GM12873 (cell line): ENCODE data around the gene ZYG11B.

Experiments used
- CTCF ChIP-seq: IDR thresholded peaks from 2 replicates; pipeline ENCODE4 v1.5.1; 2012; ENCODE audit warnings: low read depth, mild to moderate bottlenecking, moderate library complexity, low read length, control low read depth; ENCODE audit not compliant: insufficient read depth; ENCODE audit errors: missing control alignments

The ZYG11B gene

GRCh38 chr1:52726265-52727113 is at the start of gene ZYG11B:
TSS of gene ZYG11B (plus strand) at chr1:52726453. CDS start at chr1:52726654, 201 bp downstream.
- TF ChIP-seq CTCF = no peak

- no peak for TF ChIP-seq CTCF
Observed at GRCh38 chr1:52677076-52677806, 49.0 kb upstream of the ZYG11B start.

DNA sequence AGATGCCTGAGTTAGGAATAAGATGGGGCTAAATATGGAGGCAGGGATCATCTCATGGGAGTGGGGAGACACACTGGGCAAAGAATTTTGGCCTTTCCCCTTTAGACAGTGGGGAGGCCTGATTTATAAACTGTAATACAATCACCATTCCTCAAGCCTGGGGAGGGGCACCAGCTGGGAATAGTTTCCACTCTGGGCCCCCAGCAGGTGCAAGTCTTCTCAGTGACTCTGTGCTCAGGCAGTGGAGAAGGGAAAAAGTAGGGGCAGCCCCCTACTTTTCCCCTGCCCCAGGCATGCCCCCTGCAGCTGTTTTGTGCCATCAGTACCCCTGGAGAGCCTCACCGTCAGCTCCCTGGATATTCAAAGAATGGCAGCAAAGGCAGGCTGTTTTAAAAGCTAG is 47.2 kb upstream of the ZYG11B start:
- no peak for TF ChIP-seq CTCF

GRCh38 chr1:52679498-52679897 is 46.8 kb upstream of the ZYG11B start:
- TF ChIP-seq CTCF = no peak

DNA sequence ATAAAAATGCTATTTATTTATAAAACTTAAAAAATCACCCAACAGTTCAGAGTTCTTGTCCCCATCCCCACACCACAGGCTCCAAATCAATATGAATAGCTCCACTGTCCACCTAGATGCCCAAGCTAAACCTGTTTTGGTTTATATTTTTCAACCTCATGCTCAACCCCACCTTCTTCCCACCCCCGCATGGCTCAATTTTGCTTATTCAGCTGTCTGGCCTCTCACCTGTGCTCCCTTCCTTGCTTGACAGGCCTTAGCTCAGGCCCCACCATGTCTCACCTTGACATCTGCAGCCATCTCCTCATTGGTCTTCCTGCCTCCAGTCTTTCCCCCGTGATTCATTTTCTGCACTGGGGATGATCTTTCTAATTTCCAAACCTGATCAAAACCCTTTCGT is 45.9 kb upstream of the ZYG11B start:
- TF ChIP-seq CTCF = no peak

- TF ChIP-seq CTCF = no peak
Observed at GRCh38 chr1:52681136-52681535, 45.1 kb upstream of the ZYG11B start.

DNA sequence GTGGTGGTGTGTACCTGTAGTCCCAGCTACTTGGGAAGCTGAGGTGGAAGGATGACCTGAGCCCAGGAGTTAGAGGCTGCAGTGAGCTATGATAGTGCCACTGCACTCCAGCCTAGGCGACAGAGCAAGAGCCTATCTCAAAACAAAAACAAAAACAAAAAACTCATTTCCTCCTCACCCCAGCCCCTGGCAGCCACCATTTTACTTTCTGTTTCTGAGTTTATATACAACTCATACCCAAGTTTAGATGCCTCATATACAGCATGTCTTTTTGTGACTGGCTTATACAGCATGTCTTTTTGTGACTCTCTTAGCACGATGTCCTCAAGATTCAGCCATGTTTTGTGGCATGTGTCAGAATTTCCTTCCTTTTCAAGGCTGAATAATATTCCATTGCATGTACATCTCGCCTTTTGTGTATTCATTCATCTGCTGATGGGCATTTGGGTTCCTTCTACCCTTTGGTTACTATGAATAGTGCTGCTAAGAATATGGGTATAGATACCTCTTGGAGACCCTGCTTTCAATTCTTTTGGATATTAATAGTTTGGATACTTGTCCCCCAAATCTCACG is 42.8 kb upstream of the ZYG11B start:
- no peak for TF ChIP-seq CTCF
